HepG2 (cell line): ENCODE measurements around the gene NECAP2. TPM values are rescaled to one million over a fixed set of nuclear protein-coding genes. Genes with fewer than 3 reads are reported as not detected.
A peak's percentile ranks its signal among the peaks of the same experiment; 100 is the strongest.

Experiments
- ATAC-seq: fragments of 200-7000 bp; cut with Tn5 transposase; 3 replicates; pipeline ENCODE4 v1.9.1; 2020; ENCODE audit warnings: mild to moderate bottlenecking, moderate library complexity
- BruUV-seq: library from RNA; stranded (reverse); fragments of 400-500 nt; replicated peaks from 2 replicates; lab custom pipeline; 2021; lab: Mats Ljungman, UMichigan
- CTCF ChIA-PET: fragments of 300-600 bp; formaldehyde crosslinking; extraction: SDS; loops from one replicate; lab custom pipeline; 2021; ENCODE audit warnings: low total read pairs, inconsistent platforms, low intra/inter-chr PET ratio; lab: Yijun Ruan, JAX
- POLR2A ChIA-PET: fragments of 350-600 bp; sonication (Branson Sonifier 250); formaldehyde crosslinking; loops from one replicate; lab custom pipeline; 2020; ENCODE audit warnings: antibody characterized with exemption, inconsistent platforms; lab: Yijun Ruan, JAX
- DNase-seq: peaks from one replicate; pipeline ENCODE4 v3.0.0-alpha.2; 2015; ENCODE audit warnings: low spot score
- FAIRE-seq: peaks from 3 replicates; lab custom pipeline; 2011; peaks lifted over from hg19 to GRCh38; lab: Jason Lieb, UNC
- H2AFZ ChIP-seq: one replicate; pipeline ENCODE4 v1.6.1; 2011; ENCODE audit warnings: low read length, inconsistent platforms
- H3K27ac ChIP-seq: fragments of 300-600 bp; 3 replicates; pipeline ENCODE4 v1.8.0; 2011; ENCODE audit warnings: mixed run types, mild to moderate bottlenecking, mixed read lengths, low read length, inconsistent platforms; ENCODE audit not compliant: insufficient read depth; ENCODE audit errors: extremely low read length
- H3K27me3 ChIP-seq, 2 experiments: fragments of 200-600 bp in 1 of 2; 2 replicates in 1 of 2; 3 replicates in 1 of 2; pipeline versions ENCODE4 v1.6.0 to v1.8.0; 2011; ENCODE audit warnings: low read length in 2 of 2, mild to moderate bottlenecking in 2 of 2, moderate library complexity in 2 of 2, inconsistent platforms in 1 of 2; ENCODE audit not compliant: insufficient read depth in 2 of 2, control insufficient read depth in 1 of 2
- H3K36me3 ChIP-seq, 2 experiments: fragments of 200-600 bp in 1 of 2; replicated peaks in 1 of 2; 2 replicates in 1 of 2; 3 replicates in 1 of 2; pipeline versions ENCODE4 v1.5.1 to v1.8.0; 2011; ENCODE audit warnings: low read length in 2 of 2, inconsistent platforms in 1 of 2; ENCODE audit not compliant: insufficient read depth in 2 of 2, control insufficient read depth in 1 of 2
- H3K4me1 ChIP-seq: 2 replicates; pipeline ENCODE4 v1.5.1; 2012; ENCODE audit warnings: low read length, inconsistent platforms; ENCODE audit not compliant: insufficient read depth
- H3K4me2 ChIP-seq: 2 replicates; pipeline ENCODE4 v1.6.0; 2011; ENCODE audit warnings: low read depth, low read length, inconsistent platforms
- H3K4me3 ChIP-seq, 3 experiments: fragments of 200-600 bp in 1 of 3; sonication (generic), shearing (Covaris generic) in 1 of 3; replicated peaks in 1 of 3; 2 replicates each; pipeline ENCODE4 v1.5.1; 2011 to 2016; ENCODE audit warnings: low read length in 3 of 3, inconsistent platforms in 2 of 3, low read depth in 2 of 3, mild to moderate bottlenecking in 2 of 3, control low read depth in 1 of 3, mixed read lengths in 1 of 3; ENCODE audit not compliant: insufficient read depth in 1 of 3
- H3K79me2 ChIP-seq: one replicate; pipeline ENCODE4 v1.6.1; 2011; ENCODE audit warnings: low read length, inconsistent platforms; ENCODE audit not compliant: insufficient read depth
- H3K9ac ChIP-seq: 2 replicates; pipeline ENCODE4 v1.6.0; 2011; ENCODE audit warnings: mild to moderate bottlenecking, low read depth, low read length, inconsistent platforms; ENCODE audit not compliant: insufficient read depth
- H3K9me3 ChIP-seq: 2 replicates; pipeline ENCODE4 v1.5.1; 2012; ENCODE audit warnings: mild to moderate bottlenecking, low read length
- H4K20me1 ChIP-seq: 2 replicates; pipeline ENCODE4 v1.6.0; 2011; ENCODE audit warnings: inconsistent platforms, mild to moderate bottlenecking, low read length, moderate library complexity; ENCODE audit not compliant: insufficient read depth
- CEBPG ChIP-seq: IDR thresholded peaks from 2 replicates; pipeline ENCODE4 v1.6.1; 2016
- ETV5 ChIP-seq: IDR thresholded peaks from 2 replicates; pipeline ENCODE4 v1.6.1; 2018; ENCODE audit warnings: missing biosample characterization, missing genetic modification reagents, inconsistent platforms, borderline replicate concordance
- IKZF4 ChIP-seq: sonication (generic); formaldehyde crosslinking; IDR thresholded peaks from 2 replicates; pipeline ENCODE4 v1.5.1; 2020; ENCODE audit warnings: borderline replicate concordance, mild to moderate bottlenecking, low read depth, missing genetic modification reagents; ENCODE audit errors: not compliant biosample characterization
- MLXIP ChIP-seq: sonication (generic); formaldehyde crosslinking; IDR thresholded peaks from 2 replicates; pipeline ENCODE4 v1.9.0; 2021; ENCODE audit warnings: missing genetic modification reagents, borderline replicate concordance
- SALL1 ChIP-seq: sonication (generic); formaldehyde crosslinking; IDR thresholded peaks from 2 replicates; pipeline ENCODE4 v1.8.0; 2022; ENCODE audit warnings: mild to moderate bottlenecking, missing genetic modification reagents
- SAP130 ChIP-seq: IDR thresholded peaks from 2 replicates; pipeline ENCODE4 v1.6.1; 2016; ENCODE audit warnings: low read depth
- SRY ChIP-seq: sonication (generic); formaldehyde crosslinking; IDR thresholded peaks from 2 replicates; pipeline ENCODE4 v1.8.0; 2022; ENCODE audit warnings: mild to moderate bottlenecking, missing genetic modification reagents
- TFDP2 ChIP-seq: sonication (generic); formaldehyde crosslinking; IDR thresholded peaks from 2 replicates; pipeline ENCODE4 v1.4.0; 2020; ENCODE audit warnings: missing genetic modification reagents
- YY1 ChIP-seq: IDR thresholded peaks from 2 replicates; pipeline ENCODE4 v1.6.1; 2011; ENCODE audit warnings: low read length, low read depth, moderate library complexity, mild to moderate bottlenecking; ENCODE audit not compliant: insufficient read depth, insufficient replicate concordance
- WGBS: methylation state at CpG from one replicate; pipeline ENCODE4 v1.1.6; 2017; ENCODE audit warnings: low lambda C conversion rate; 5-methylcytosine and 5-hydroxymethylcytosine counted together
- in situ Hi-C: cut with HindIII; loops from 2 replicates; pipeline ENCODE4 v1.10.0; 2017; ENCODE audit warnings: low pct_unique_long_range_greater_than_20kb; ENCODE audit not compliant: extremely low pct_ligation_motif_present
- intact Hi-C: fragments of 100-400 bp; cut with micrococcal nuclease; formaldehyde crosslinking; loops from one replicate; pipeline ENCODE4 v1.10.0; 2022; ENCODE audit not compliant: unreplicated experiment
- polyA plus RNA-seq, 8 experiments: library from polyadenylated mRNA; depleted of rRNA in 3 of 8; stranded (reverse) in 7 of 8; unstranded in 1 of 8; fragments of >200 nt; fragmentation: Illumina TruSeq in 4 of 8; extraction: Trizol in 4 of 8; gene quantifications; 2 replicates each; pipeline versions ENCODE4 v1.2.1 to v1.2.3, GENCODE V29; 2011 to 2016; ENCODE audit warnings: low read depth in 4 of 8, missing spikeins in 1 of 8, mixed read lengths in 1 of 8; ENCODE audit not compliant: insufficient read depth in 1 of 8
- total RNA-seq, 5 experiments: library from RNA; depleted of rRNA; stranded (reverse); fragments of >200 nt; fragmentation: Illumina TruSeq; extraction: Trizol; gene quantifications; 2 replicates each; pipeline ENCODE4 v1.2.3, GENCODE V29; 2016; ENCODE audit warnings: low read depth in 1 of 5

The NECAP2 gene
- total and polyA plus RNA-seq, 2 of the 13 experiments (the other 11 are each of a cell fraction or from before 2014, with no cell fraction given): 38.5 to 52.3 TPM

- TF ChIP-seq YY1 (peak; percentile 32), ETV5 (CRISPR knock-in tag) (peak; percentile 24; the same call in 1 of the 2 replicates), SRY (no peak), SAP130 (0 out of 2 replicates have a peak, but pooled peaks have one; percentile 27)
These were observed 30.9 kb upstream of the NECAP2 start (continued) for GRCh38 chr1:16409536-16410152.

GRCh38 chr1:16410803-16411202 lies 29.7 kb upstream of the NECAP2 start:
- no peaks in the 10 kb centered on the region for H3K79me2 ChIP-seq
- H4K20me1 ChIP-seq: no peaks in the 10 kb centered on the region
- no peak overlapping the region for H3K4me3 ChIP-seq
- H2AFZ ChIP-seq: no peak overlapping the region
- ChIA-PET CTCF (no interaction called here), POLR2A (no interaction called here)
- H3K27me3 ChIP-seq: no peaks in the 10 kb centered on the region; a peak in 1 of 5 replicates
- H3K9ac ChIP-seq: no peak overlapping the region
- no peak overlapping the region for H3K27ac ChIP-seq
- whole genome bisulfite sequencing: 99% methylated on average over 2 of the region's 5 CpGs
- DNase-seq: no peak
- H3K36me3 ChIP-seq: no peaks in the 10 kb centered on the region
- peaks cover 18% of the 10 kb centered on the region for H3K4me1 ChIP-seq
- no peaks in the 10 kb centered on the region for H3K9me3 ChIP-seq
- TF ChIP-seq TFDP2: no peak
- TF ChIP-seq MLXIP (CRISPR knock-in tag): no peak
- TF ChIP-seq CEBPG (CRISPR knock-in tag): no peak
- no peak for TF ChIP-seq SALL1 (CRISPR knock-in tag)
- TF ChIP-seq IKZF4: no peak
- H3K4me2 ChIP-seq: no peak overlapping the region
- no peak for FAIRE-seq
- in situ Hi-C loops: no loop called here
- no TSS peak for BruUV-seq
- intact Hi-C loops: no loop called here
- no peak for ATAC-seq
